GM18517 (cell line): ENCODE data around the gene JMJD1C.
A peak's percentile ranks its signal among the peaks of the same experiment; 100 is the strongest.
"Not testable (repeated sequence)": the region's sequence is repeated elsewhere in the genome, so short reads cannot be mapped to it uniquely, and the experiment has no call there.

Source experiments
- ATAC-seq: cut with Tn5 transposase; IDR thresholded peaks from one replicate; pipeline ENCODE4 v1.9.1; 2021; ENCODE audit warnings: mild to moderate bottlenecking, moderate library complexity; ENCODE audit not compliant: unreplicated experiment

Gene JMJD1C

DNA sequence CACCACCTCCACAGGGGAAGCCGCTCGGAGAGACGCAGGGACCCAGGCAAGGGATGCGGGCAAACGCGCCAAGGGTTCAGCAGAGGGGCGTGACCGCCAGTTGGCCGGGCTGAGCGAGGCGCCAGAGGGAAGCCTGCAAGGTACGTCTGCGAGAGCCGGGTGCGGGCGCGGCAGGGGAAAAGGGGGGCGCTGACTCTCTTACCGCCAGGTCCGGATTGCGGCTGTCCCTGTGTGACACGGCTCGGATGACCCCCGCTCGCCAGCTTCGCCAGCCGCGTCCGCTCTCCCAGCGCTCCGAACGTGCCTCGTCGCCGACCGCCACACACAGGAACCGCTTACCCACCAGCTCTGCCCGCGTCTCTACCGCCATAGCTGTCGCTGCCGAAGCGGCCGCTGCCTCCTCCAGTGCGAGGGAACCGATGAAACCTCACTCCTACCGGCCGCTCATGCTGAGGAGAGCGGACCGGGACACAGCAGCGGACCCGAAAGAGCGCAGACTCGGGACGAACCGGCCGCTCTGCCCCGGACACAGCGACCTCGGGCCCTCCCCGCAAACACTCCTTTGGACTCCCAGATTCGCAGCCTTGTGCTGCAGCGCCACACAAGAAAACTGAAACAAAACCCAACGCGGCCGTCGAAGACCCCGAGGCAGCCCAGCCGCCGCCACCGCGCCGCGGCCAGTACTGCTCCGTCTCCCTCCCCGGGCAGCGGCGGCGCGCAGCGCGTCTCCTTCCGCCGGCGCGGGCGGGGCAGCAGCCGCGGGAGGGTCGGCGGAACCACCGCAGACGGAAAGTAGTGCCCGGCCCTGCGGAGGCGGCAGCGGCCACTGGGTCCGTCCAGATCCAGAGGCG lies at the start of gene JMJD1C:
Gene JMJD1C, minus strand, starts transcription at position 685 of the 851 bp plus-strand sequence. Its CDS starts 315 bp downstream, at position 370.
- ATAC-seq, result peak; percentile 65

- no peak for ATAC-seq
Observed at GRCh38 chr10:63515002-63515763, 49.4 kb upstream of the JMJD1C start.

- ATAC-seq, result no peak
Observed at GRCh38 chr10:63506554-63506953, 40.8 kb upstream of the JMJD1C start.

DNA sequence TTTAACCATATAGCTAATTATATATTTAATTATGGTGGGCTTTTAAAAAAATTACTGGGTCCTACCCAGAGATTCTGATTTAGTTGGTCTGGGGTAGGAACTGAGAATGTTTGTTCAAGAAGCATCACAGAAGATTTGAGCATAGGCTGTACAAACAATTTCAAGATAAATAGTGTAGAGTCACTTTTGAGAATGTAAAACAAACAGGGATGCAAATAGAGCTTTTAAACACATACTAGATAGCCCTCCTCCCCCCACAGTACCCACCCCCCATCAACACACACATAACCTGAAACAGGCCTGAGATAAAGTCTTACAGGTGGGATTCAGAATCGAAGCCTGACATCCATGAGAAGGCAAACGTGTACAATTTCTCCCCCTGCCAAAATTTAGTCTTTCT lies 39.8 kb upstream of the JMJD1C start:
- no peak for ATAC-seq

GRCh38 chr10:63504145-63504881 lies 38.5 kb upstream of the JMJD1C start:
- ATAC-seq, result no peak

GRCh38 chr10:63503395-63503794 lies 37.6 kb upstream of the JMJD1C start:
- ATAC-seq, result no peak

DNA sequence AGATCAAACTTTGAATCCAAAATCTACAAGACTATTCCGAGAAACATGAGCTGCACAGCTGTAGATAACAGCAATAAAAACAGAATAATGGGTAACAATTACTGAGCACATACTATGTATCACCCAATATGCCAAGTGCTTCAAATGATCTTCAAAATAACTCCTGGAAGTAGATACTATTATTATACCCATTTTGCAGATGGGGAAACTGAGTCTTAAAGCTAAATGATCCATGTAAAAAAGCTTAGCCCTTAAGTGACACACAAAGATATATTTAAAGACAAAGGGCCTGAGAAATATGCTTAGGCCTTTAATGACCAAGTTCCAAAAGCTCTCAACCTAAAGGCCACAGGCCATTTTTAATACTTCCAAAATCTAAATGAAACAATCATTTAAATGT lies 37.1 kb upstream of the JMJD1C start:
- no peak for ATAC-seq

DNA sequence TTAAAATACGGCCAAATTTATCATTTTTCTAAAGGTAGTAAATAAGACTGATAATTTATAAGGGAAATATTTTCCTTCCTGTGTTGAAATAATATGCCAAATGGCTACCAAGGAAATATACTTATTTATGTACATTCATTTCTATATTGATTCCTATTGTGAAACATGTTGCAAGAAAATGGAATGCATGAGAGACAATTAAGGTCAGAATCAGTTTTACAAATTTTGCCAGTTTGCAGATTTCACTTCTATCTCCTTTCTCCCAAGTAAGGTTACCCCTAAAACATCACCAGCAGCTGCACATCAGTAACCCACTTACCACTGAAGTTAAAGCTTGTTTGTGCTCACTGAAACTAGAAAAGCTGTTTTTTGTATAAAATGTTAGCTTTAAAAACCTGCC lies 36.2 kb upstream of the JMJD1C start:
- no peak for ATAC-seq

DNA sequence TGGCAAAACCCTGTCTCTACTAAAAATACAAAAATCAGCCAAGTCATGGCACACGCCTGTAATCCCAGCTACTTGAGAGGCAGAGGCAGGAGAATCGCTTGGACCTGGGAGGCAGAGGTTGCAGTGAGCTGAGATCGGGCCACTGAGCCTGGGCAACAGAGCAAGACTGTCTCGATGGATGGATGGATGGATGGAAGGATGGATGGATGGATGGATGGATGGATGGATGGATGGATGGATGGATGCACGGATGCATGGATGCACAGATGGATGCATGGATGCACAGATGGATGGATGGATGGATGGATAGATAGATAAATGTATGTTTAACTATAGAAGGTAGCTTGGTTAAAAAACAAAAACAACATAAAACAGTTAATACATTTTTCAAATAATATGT lies 34.8 kb upstream of the JMJD1C start:
- ATAC-seq, result not testable (repeated sequence)

GRCh38 chr10:63498665-63499064 lies 32.9 kb upstream of the JMJD1C start:
- no peak for ATAC-seq

GRCh38 chr10:63497321-63497720 lies 31.5 kb upstream of the JMJD1C start:
- no peak for ATAC-seq

DNA sequence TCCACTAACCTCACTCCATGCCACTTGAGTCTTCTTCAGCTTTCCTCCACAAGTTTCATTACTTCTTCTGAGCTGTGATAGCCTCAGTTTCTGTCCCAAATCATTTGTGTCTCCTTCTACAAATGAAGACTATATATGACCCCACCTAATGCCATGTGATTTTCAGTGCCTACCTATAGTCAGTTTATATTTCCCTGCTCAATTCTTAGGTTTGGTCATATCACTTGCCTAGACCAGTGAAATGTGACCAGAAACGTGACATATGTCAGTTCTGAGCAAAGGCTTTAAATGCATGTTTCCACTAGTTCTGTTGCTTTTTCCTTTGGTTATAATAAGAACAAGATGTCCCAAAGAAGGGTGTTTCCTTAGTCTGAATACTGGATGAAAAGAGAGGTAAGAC lies 30.8 kb upstream of the JMJD1C start:
- no peak for ATAC-seq

DNA sequence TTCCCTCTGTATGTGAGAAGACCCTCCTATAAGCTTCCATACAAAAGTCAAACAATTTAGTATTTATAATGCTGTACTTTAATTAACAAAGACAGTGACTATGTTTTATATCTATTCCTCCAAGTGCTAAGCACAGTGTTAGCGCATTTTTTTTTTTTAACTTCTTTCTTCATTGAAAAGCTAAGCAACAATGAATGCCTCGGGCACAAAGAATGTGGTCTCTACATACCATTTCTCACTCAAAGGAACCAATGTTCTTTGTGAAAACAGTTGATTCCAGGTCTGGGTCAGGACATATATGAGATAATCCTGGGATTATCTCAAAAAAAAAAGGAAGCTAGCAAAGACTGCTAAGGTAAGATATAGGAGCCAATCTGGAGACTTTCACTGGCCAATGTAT lies 29.2 kb upstream of the JMJD1C start:
- no peak for ATAC-seq

- no peak for ATAC-seq
Observed at GRCh38 chr10:63493004-63493403, 27.2 kb upstream of the JMJD1C start.

DNA sequence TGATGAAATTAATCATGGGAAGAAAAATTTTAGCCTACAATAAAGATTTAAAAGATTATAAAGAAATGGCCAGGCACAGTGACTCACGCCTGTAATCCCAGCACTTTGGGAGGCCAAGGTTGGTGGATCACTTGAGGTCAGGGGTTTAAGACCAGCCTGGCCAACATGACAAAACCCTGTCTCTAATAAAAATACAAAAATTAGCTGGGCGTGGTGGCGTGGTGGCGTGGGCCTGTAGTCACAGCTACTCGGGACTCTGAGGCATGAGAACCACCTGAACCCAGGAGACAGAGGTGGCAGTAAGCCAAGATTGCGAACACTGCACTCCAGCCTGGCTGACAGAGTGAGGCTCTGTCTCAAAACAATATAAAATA lies 26.5 kb upstream of the JMJD1C start:
- ATAC-seq, result not testable (repeated sequence)

DNA sequence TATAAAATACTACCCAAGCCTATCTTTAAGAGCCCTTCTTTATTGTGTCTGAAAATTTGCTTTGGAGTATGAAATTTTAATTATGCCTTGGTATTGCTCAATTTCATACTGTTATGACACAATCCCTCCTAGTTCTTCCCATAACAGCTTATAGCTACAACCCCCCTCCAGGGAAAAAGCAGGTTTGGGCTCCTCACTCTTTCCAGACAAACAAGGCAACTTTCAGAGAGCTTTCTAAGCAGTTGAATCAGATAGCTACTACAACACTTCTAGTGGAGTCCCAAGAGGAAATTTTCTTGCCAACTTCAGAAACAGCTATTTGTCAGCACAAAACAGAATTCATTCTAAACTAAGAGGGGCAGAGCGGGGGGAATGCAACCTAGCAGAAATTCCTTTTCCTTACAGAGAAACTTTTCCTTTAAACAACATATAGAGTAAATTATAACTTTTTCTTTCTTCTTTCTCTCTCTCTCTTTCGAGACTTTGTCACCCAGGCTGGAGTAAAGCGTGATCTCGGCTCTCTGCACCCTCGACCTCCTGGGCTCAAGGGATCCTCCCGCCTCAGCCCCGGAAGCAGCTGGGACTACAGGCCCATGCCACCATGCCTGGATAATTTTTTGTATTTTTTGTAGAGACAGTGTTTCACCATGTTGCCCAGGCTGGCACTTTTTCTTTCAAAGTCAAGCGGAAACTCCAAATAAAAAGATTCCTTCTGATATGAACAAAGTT lies 26.0 kb upstream of the JMJD1C start:
- no peak for ATAC-seq

- ATAC-seq, result no peak
Observed at GRCh38 chr10:63489838-63490237, 24.1 kb upstream of the JMJD1C start.

GRCh38 chr10:63487990-63488389 lies 22.2 kb upstream of the JMJD1C start:
- ATAC-seq, result no peak

- ATAC-seq, result no peak
Observed at GRCh38 chr10:63483983-63484382, 18.2 kb upstream of the JMJD1C start.

- ATAC-seq, result no peak
Observed at GRCh38 chr10:63481815-63482421, 16.1 kb upstream of the JMJD1C start.
